ENCODE results near the gene ZBTB45. TPM values are rescaled to one million over a fixed set of nuclear protein-coding genes. Genes with fewer than 3 reads are reported as not detected.

The ZBTB45 gene
- total and polyA plus RNA-seq, 9 of the 15 experiments (the other 6 are each of a cell fraction or from before 2014, with no cell fraction given): 0.08 to 16.1 (median 1.8) TPM

GRCh38 chr19:58543826-58544590, 24.4 kb upstream of the ZBTB45 start, which contains the start of gene TRIM28 (continued):
- TF ChIP-seq TBL1XR1 (IDR thresholded peaks at IDR 0.05; ENCODE audit: low read length in 2 of 2) (peak in 1 of 2 experiments; percentile 43; a peak in 2 of 4 replicates), YY1 (IDR thresholded peaks at IDR 0.05; ENCODE audit: borderline replicate concordance in 1 of 3, control insufficient read depth in 1 of 3, extremely low read depth in 1 of 3, insufficient read depth in 3 of 3, insufficient read length in 1 of 3, insufficient replicate concordance in 2 of 3, low read depth in 1 of 3, low read length in 2 of 3) (peak in 2 of 3 experiments; percentile 52 to 69), MCM5 (IDR thresholded peaks at IDR 0.05; ENCODE audit: low read depth) (no peak), C11orf30 (IDR thresholded peaks at IDR 0.05; ENCODE audit: low read depth) (peak; percentile 36; the same call in 1 of the 2 replicates), BHLHE40 (IDR thresholded peaks at IDR 0.05; ENCODE audit: low read length) (no peak), ZNF318 (IDR thresholded peaks at IDR 0.05; ENCODE audit: borderline replicate concordance in 1 of 2, low read depth in 1 of 2) (no peak), ZEB2 (IDR thresholded peaks at IDR 0.05) (no peak), ZBED1 (IDR thresholded peaks at IDR 0.05) (peak; percentile 37; the same call in 1 of the 2 replicates), RBM34 (IDR thresholded peaks at IDR 0.05; ENCODE audit: borderline replicate concordance, insufficient read depth, low read length) (no peak), TAF1 (IDR thresholded peaks at IDR 0.05; ENCODE audit: control insufficient read depth, extremely low read depth, insufficient read depth, low read length, severe bottlenecking) (peak; percentile 98), ZC3H11A (IDR thresholded peaks at IDR 0.05; ENCODE audit: low read depth, low read length) (no peak), RB1 (IDR thresholded peaks at IDR 0.05; ENCODE audit: low read depth) (peak; percentile 97), ATF7 (IDR thresholded peaks at IDR 0.05) (peak; percentile 97), SIN3A (IDR thresholded peaks at IDR 0.05; ENCODE audit: borderline replicate concordance in 2 of 2, control insufficient read depth in 1 of 2, low read depth in 2 of 2, low read length in 2 of 2) (0 out of 4 replicates have a peak, but pooled peaks of 1 of the 2 experiments have one; percentile 39), DMBX1 (CRISPR knock-in tag; IDR thresholded peaks at IDR 0.05; ENCODE audit: borderline replicate concordance) (0 out of 2 replicates have a peak, but pooled peaks have one; percentile 38), KLF1 (tag; IDR thresholded peaks at IDR 0.05) (no peak), ZNF274 (IDR thresholded peaks at IDR 0.05; ENCODE audit: borderline replicate concordance, low read depth, low read length) (no peak), HDAC6 (IDR thresholded peaks at IDR 0.05; ENCODE audit: low read depth, low read length) (no peak)

All from K562 (cell line).